Measurements from ENCODE around the gene SEPTIN12.

SEPTIN12 gene, protein sequence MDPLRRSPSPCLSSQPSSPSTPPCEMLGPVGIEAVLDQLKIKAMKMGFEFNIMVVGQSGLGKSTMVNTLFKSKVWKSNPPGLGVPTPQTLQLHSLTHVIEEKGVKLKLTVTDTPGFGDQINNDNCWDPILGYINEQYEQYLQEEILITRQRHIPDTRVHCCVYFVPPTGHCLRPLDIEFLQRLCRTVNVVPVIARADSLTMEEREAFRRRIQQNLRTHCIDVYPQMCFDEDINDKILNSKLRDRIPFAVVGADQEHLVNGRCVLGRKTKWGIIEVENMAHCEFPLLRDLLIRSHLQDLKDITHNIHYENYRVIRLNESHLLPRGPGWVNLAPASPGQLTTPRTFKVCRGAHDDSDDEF

DNA sequence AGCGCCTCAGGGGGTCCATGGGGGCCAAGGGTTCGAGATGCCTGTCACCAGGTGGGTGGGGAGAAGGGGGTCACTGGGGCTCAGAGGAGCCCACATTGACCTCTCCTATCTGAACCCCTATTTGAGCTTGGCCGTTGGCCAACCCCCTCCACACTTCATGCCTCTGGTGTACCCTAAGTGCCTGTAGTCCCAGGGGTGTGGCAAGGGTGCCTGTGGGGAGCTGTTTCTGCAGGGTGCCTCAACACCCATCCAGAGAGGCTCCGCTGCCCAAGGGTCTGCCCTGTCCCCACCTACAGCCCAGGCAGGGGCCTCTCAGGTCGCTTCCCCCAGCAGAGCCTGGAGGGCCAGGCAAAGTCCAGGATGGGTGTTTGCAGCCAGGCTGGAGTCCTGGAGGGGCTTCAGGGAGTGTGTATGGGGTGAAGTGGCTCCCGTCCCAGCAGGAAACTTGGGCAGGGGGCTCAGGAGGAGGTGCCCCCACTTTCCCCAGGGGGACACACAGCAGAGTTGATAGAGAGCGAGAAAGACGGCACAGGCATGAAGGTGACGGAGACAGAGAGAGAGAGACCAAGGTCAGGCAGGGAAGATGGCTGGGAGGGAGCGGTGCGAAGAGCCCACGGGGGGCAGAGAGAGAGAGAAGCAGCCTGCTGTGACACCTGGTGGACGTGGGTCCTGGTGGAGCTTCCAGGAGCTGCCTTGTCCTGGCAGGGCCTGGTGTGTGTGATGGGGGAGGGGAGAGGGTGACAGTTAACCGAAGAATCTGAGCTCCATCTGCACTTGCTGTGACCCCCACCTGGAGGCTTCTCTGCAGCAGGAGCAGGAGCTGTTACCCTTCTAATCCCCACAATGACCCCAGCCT lies at the start of gene SEPTIN12:
Gene SEPTIN12, minus strand, starts transcription at position 719 of the 856 bp plus-strand sequence. Its CDS starts 700 bp downstream, at position 19.
- no peak for DNase-seq

DNA sequence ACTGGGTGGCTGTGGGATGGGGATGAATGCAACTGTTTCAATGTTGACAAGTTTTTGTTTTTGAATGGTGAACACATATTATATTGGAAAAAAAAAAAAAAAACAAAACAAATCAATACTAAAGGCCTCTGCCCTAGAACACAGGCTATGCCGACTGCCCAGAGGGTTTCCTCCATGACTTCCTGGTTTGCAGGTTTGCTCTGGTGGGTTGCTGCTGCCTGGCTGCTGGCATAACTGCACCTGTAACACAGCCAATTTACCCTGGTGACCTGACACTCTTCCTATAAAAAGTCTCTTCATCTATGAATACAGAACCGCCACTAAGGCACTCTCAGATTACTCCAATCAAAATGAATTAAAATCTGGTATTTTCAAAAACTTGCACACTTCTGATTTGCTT lies 48.6 kb upstream of the SEPTIN12 start:
- no peak for DNase-seq

DNA sequence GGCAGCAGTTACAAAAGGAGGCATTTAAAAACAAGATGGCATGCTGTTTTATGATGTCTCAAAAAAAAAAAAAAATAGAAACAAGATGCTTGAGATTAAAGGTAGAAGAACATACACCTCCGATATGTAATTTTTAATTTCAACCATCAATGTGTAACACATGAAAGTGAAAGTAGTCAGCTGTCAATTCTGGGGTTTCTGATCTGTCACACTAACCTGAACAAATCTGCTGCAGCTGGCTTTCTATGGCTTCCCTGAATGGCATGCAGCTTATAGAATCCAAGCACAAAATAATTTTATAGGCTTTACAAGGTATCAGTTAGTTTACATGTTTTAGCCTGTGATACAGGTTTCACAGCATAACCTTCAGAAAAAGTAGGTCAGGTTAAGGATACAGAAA lies 45.4 kb upstream of the SEPTIN12 start:
- no peak for DNase-seq

DNA sequence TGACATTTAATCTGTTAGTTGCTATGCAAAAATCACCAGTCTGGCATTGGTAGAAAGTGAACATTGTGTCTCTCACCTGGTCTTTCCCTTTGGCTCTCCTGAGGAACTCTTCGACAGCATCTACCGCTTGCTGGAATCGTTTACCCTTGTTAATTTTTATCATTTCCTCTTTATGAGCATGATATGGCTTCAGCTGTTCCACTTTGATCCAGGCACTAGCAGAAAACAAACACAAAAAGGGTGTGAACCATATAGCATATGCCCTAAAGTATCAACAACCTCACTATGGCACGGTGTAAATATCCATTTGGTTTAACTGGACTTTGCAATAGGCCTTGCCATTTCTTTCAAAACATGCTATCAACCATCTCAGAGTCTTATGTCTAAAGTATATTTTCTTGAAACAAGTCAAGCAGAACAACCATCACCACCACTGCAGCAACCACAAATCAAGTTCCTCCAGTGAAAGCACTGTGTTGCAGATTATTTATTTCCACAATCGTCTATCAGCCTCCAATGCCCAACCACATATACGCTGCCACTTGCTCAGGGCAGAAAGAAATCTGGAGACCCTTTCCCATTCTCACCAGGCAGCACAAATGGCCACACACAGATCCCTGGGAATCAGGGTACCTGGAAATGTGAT lies 44.7 kb upstream of the SEPTIN12 start:
- DNase-seq = no peak

DNA sequence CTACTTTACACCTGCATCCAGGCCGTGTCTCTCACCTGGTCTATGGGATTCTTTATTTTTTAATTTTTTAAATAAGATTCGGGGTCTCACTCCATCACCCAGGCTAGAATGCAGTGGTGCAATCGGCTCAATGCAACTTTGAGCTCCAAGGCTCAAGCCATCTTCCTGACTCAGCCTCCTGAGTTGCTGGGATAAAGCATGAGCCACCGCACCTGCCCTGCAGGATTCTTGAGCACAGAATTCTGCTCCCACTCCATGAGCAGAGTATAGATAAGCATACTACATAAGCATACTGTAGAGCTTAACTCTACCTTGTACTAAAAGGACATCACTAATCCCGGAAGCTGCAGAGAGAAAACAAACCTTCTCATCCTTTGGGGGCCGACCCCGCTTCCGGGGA lies 43.5 kb upstream of the SEPTIN12 start:
- DNase-seq = no peak

DNA sequence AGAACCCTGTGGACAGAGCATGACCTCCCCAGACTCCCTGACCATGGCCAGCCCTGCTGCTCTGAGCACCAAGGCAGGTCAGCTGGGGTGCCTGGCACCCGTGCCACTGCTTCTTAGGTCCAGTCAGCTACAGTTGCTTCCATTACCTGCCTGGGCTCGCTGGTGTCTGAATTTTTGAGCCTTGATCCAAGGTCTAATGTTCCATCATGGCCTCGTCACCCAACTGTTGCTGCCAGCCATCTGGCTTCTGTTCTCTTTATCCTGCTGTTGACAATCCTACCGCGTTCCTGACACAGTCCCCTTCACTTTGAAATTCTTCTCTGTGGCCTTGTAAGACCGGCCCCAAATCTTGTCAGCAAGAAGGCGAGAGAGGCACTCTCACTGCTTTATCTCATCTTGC lies 42.3 kb upstream of the SEPTIN12 start:
- no peak for DNase-seq

DNA sequence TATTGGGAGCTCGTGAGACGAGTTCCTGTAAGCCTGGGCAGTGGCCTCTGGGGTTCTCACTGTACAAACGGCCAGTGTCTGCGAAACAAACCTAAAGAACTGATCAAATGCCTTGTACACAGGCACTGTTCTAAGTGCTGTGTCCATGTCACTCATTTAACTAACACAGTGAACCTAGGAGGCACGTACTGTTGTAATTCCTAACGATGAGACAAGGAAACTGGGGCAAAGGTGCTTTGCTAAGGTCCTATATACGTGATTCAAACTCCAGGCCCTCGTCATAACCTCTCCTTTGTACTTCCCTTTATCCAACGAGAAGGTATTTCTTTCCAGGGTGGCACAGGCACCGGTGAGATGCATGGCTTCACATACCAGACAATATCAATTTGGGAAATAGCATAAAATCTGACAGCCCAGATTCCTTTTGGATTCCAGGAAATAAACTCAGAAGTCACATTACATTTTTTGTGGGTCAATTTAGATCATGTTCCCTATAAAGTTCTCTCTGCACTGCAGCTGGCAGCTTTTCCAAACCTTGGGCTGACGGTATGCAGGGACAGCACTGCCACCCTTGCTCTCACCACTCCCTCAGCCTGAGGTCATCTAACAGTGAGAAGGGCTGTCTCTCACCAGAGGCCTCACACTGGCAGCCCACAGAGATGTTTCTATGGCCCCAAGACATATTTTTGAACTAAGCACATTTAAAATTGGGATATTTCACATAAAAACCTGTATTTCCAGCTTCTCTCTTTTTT lies 40.6 kb upstream of the SEPTIN12 start:
- no peak for DNase-seq

DNA sequence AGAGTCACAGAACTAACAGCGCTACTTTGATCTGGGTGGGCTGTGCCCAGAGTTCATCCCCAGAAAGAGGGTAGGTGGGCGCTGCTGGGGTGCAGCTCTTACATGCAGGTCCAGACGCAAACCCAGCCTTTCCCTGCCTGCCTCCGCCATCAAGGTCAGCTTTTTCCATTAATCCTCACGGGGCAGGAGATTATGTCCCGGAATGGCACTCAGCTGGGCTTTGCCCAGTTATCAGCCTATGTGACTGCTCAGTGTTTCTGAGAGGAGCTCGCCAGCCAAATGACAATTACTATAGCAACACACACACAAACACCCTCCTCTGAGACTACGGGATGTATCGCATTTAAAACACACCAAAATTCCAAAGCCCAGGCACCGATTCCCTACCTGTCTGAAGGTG lies 38.8 kb upstream of the SEPTIN12 start:
- DNase-seq = no peak

DNA sequence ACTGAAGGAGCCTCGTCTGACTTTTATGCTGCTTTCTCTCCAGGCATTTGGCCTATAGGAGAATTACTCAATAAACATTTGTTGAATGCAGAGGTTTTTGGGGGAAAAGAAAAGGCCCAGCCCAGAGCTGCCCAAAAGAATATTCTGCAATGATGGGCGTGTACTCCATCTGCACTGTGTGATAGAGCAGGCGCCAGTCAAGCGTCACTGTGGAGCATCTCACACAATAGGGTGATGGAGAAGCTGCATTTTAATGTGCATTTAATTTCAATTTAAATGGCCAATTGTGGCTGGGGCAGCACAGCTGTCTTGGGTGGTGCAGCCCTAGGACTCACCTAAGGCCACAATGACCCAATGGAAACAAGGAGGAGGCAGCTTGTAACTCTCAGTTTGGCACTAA lies 38.4 kb upstream of the SEPTIN12 start:
- DNase-seq = no peak

DNA sequence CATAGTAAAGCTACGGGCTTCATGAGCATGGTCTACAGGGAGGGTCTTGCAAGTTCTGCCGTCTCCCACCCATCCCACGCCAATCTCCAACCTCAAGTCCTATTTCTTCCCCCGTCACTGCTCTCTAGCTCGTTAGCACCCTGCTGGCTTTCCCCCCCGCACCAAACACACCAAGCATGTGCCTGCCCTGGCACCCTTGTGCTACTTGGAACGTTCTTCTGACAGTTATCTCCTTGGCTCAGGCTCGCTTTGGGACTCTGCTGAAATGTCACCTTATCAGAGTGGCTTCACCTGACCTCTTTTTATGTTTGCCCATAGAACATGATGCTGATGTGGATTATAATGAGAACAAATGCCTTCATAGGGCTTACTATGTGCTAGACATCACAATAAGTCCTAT lies 37.1 kb upstream of the SEPTIN12 start:
- no peak for DNase-seq

DNA sequence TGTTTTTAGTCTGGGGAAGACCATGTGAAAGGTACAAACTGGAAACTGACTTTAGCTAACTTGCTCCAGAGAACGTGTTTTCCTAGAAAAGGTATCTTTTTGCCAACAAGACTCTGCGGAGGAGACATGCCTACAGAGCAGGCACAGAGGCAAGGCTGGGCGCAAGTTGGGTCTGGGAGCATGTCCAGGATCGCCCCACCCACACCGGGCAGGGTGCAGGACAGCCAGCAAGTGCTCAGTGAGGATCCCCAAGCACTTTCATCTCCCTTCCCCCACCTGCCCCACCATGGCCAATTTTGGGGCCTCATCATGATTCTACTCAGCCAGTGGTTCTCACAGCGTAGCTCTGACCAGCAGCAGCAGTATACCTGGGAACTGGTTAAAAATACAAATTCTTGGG lies 32.5 kb upstream of the SEPTIN12 start:
- no peak for DNase-seq

DNA sequence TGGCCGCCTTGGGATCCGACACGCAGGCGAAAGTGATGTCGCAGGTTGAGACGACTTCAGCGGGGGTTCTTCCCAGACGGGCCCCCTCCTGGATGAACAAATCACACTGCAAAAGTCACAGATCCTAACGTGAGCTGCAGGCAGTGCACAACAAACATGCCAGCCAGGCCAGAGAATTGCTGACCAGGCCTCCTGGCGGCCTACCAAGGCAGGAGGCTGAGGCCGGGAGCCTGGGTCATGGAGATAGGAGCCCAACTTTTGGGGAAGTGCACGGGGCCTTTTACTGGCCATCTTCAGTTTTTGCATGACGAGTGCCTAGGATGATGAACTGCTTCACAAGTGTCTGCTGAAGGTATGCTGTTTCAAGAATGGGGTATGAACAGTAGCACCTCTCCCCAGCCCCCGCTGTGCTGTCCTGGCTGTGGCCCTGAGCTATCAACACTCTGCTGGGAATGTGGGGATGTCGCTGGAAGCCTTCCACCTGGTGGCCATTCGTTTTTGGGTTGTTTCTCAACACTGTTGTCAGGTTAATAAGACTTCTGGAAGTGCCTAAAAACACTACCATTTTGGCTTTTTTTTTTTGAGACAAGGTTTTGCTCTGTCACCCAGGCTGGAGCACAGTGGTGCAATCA lies 26.5 kb upstream of the SEPTIN12 start:
- DNase-seq = no peak

DNA sequence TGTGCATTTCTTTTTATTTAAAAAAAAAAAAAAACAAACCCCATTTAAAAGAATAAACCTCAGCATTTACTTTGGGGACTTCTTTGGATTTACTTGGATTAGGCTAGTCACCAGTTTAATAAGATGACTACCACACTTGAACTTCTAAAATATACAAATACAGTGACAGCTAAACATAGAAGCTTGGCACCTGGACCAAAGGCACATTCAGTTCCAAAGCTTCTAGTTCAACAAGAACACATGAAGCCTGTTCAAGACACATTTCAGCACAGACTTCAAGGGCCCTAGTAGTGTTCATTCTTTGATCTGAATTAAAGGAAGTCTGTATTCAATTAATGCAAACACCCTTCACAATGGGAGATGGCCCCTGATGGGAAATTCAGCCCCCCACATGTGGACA lies 25.9 kb upstream of the SEPTIN12 start:
- no peak for DNase-seq

DNA sequence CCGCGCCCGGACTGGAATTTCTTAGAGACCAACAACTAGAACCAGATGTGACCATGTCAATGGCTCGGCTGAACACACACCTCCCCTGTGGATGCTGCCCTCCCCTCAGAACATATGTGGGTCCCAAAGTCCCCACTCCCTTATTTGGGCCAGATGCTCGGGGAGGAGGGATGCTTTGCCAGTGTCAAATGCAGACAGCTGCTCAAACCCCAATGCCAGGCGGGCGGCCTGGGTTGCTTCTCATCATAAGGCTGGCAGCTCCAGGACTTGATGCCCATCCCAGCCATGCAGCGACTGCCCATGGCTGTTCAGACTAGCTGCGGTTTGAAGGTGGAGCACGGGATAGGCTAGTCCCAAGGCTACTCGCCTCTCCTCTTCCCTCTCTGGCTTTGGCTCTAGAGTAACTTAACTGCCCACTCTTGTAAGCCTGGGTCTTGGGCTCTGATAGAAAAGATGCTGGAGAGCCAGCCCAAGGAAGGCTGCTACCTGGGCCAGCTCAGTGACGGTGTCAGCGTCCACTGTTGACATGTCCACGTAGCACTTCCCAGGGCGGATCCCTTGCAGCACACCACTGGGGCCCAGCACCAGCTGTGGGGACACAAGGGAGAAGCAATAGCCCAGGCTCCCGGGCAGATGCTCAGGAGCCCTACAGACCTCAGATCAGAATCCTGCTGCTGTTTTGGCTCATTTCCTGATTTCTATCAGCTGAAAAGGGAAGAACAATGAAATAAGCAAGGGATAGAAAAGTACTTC lies 25.3 kb upstream of the SEPTIN12 start:
- no peak for DNase-seq

DNA sequence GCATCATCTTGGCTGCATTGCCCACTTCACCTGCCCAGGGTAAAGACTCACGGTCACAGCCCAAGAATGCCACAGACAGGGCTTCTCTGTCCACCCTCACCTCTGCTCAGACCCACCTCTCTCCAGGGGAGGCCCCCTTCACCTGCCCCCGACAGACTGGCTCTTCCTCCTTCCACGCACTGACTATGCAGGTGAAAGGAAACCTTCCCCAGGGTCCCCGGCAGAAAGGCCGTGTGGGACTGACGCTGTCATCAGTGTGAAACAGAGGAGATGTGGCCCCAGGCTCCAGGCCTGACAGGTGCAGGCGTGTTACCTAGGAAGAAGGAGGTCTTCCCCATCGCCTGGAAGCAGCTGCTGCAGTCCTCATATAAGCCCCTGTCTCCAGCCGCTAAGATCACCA lies 23.6 kb upstream of the SEPTIN12 start:
- no peak for DNase-seq

DNA sequence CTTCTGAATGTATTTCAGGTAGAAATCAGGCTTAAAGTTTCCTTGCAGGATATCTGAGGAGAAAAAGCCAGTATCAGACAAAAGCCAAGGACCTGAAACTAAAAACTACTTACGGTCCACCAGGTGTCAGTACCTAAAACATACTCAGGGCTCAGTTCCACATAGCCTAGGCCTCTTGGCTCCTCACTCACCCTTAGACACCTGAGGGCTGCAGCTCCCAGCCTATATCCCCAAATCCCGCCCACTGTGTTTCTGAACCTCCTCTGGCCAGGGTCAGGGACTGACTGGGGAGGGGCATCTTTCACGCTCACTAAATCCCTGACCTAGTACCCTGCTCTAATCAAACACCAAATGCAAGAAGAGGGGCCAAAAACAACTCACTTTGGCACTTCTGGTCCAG lies 23.1 kb upstream of the SEPTIN12 start:
- DNase-seq = no peak

DNA sequence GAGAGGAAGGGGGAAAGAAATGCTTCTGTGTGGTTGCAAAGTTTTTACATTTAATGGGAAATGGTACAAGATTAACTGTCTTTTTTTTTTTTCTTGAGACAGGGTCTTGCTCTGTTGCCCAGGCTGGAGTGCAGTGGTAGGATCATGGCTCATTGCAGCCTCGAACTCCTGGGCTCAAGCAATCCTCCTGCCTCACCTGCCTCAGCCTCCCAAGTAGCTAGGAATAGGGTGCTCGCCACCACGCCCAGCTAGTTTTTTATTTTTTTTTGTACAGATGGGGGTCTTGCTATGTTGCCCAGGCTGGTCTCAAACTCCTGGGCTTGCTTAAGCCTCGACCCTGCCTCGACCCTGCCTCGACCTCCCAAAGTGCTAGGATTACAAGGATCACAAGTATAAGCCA lies 18.1 kb upstream of the SEPTIN12 start:
- DNase-seq = no peak

DNA sequence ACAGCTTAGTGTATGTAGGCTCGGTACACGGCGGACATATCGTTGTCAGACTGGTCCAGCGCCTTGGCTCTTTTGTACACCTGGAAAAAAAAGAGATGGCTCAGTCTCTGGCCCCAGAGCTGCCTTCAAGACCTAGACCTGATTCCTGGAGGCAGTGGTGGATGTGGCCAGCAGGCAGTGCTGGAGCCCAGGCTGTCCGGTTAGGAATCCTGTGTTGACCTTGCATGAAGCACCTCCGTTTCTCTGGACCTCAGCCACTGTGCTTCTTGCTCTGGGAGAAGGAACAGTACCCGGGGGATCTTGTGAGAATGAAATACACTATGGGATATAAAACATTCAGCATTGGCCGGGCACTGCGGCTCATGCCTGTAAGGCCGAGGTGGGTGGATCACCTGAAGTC lies 17.1 kb upstream of the SEPTIN12 start:
- no peak for DNase-seq

DNA sequence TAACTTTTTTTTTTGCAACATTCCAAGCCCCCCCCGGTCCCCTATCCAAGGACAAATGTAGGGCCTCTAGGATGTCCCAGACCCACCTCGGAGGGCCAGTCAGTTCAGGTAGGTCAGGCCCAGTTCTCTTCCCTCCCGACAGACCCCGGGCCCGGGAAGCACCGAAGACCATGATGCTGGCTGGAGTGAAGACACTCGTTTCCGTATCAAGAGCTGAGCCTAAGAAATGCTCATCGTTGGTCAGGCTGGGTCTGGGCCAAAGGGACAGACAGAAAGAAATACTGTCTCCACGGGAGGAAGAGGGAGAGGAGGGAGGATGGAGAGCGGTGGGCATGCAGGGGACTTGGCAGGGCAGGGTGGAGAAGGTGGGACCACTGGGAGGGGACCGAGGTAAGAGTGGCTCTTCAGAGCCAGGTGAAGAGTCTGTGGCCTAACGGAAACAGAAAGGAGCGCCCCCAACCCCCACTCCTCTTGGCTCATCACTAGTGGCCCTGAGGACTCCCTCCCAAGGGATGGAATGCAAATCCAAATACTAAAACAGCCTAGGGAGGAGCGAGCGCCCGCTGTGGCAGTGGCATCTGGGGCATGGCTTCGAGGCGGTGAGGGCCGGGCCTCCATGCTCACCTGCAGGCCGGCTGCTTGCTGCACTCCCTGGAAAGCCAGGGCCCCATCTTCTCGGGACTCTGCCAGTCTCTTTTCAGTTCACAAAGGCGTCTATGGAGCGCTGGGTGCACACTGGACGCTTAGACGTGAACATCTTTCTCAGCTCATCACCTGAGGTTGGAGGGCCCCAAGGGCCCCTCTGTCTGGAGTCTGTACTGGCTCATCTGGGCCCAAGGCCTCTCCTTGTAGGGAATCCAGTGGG lies 16.0 kb upstream of the SEPTIN12 start:
- no peak for DNase-seq

Data from anterior cingulate cortex (tissue), 58 donors.